ENCODE measurements around the gene RGS10.
"Not testable (repeated sequence)": the region's sequence is repeated elsewhere in the genome, so short reads cannot be mapped to it uniquely, and the experiment has no call there.

Gene RGS10

DNA sequence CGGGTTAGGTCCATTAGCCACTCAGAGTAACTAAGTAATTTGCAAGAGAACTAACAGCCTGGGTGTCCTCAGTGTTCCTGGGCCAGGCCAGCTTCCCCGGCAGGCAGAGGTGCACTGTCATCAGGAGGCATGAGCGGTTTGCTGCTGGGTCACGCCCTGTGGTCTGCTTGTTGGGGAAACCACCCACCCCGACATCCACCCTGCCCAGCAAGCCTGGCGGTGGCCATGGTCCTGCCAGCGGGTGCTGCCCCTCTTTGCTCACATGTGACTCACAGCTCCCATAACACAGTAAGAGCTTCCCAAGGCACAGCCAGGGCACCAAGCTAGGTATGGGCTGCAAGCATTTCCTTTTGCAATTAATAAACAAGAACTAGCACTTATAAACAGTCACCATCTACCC lies 75.9 kb downstream of the RGS10 start:
- in situ Hi-C loops (cut with HindIII; ENCODE audit: low sequenced_read_pairs): no loop called here
- no peak for DNase-seq (ENCODE audit: low read depth)
- TF ChIP-seq, protein P1, sequence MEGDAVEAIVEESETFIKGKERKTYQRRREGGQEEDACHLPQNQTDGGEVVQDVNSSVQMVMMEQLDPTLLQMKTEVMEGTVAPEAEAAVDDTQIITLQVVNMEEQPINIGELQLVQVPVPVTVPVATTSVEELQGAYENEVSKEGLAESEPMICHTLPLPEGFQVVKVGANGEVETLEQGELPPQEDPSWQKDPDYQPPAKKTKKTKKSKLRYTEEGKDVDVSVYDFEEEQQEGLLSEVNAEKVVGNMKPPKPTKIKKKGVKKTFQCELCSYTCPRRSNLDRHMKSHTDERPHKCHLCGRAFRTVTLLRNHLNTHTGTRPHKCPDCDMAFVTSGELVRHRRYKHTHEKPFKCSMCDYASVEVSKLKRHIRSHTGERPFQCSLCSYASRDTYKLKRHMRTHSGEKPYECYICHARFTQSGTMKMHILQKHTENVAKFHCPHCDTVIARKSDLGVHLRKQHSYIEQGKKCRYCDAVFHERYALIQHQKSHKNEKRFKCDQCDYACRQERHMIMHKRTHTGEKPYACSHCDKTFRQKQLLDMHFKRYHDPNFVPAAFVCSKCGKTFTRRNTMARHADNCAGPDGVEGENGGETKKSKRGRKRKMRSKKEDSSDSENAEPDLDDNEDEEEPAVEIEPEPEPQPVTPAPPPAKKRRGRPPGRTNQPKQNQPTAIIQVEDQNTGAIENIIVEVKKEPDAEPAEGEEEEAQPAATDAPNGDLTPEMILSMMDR (IDR thresholded peaks at IDR 0.05; ENCODE audit: low read depth, low read length, missing control alignments): no peak
- H3K4me3 ChIP-seq (ENCODE audit: low read depth, low read length): no peak overlapping the region

DNA sequence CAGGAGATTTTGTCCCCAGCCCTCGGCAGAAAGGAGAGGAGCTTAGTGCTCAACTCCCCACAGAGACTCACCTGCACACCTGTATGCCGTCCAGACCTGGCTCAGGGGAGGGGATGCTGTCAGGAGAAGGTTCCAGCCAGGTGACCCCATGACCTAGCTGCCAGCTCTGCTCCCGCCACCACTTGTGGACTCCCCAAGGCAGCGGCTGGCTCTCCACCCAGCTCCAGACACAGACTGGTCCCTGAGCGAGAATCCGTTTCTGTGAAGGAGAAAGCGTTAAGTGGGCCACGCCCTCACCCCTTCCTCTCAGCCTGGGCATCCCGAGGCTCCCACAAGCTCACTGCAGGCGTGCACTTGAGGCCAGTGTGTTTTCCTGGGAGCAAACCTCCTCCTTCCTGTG lies 76.4 kb downstream of the RGS10 start:
- no peak for DNase-seq (ENCODE audit: low read depth)
- TF ChIP-seq, protein P1 (IDR thresholded peaks at IDR 0.05; ENCODE audit: low read depth, low read length, missing control alignments): no peak
- in situ Hi-C loops (cut with HindIII; ENCODE audit: low sequenced_read_pairs): no loop called here
- no peak overlapping the region for H3K4me3 ChIP-seq (ENCODE audit: low read depth, low read length)

DNA sequence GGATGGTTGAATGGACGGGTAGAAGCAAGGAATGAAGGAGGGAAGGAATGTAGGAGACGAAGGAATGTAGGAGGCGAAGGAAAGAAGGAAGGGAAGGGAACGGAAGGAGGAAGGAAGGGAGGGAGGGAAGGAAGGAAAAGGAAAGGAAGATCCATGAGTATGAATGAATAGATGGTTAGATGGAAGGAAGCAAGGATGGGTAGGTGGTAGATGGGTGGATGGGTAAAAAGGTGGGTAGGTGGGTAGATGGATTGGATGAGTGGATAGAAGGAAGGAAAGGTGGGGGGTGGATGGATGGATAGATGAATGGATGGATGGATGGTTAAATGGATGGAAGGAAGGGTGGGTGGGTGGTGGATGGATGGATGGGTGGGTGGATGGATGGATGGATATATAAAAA lies 77.4 kb downstream of the RGS10 start:
- in situ Hi-C loops (cut with HindIII; ENCODE audit: low sequenced_read_pairs): no loop called here
- TF ChIP-seq, protein P1 (IDR thresholded peaks at IDR 0.05; ENCODE audit: low read depth, low read length, missing control alignments): no peak
- DNase-seq (ENCODE audit: low read depth): no peak
- no peak overlapping the region for H3K4me3 ChIP-seq (ENCODE audit: low read depth, low read length)

DNA sequence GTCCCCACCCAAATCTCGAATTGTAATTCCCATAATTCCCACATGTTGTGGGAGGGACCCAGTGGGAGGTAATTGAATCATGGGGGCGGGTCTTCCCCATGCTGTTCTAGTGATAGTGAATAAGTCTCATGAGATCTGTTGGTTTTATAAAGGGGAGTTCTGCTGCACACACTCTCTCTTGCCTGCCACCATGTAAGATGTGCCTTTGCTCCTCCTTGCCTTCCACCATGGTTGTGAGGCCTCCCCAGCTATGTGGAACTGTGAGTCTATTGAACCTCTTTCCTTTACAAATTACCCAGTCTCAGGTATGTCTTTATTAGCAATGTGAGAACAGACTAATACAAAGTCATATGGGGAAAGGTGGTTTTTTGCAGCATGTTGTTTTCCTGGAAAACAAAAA lies 79.3 kb downstream of the RGS10 start:
- in situ Hi-C loops (cut with HindIII; ENCODE audit: low sequenced_read_pairs); DNase-seq (ENCODE audit: low read depth); H3K4me3 ChIP-seq (ENCODE audit: low read depth, low read length): not testable (repeated sequence)

DNA sequence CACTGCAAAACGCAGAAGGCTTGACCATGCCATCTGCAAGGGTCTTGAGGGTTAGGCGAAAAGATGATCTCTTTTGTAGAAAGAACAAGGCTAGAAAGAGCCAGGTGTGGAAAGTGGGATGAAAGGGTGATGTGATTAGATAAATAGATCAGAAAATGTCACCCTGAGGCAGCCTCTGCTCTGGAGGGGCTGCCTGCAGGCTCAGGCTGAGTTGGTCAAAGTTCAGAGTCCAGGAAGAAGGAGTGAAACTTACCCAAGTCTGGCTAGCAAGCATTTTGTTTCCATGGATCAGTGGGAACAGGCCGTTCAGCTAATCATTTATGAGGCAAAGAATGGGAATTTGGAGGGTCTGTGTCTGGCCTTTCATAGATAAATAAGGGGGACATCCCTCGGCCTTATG lies 79.7 kb downstream of the RGS10 start:
- DNase-seq (ENCODE audit: low read depth): no peak
- in situ Hi-C loops (cut with HindIII; ENCODE audit: low sequenced_read_pairs): no loop called here
- H3K4me3 ChIP-seq (ENCODE audit: low read depth, low read length): no peak overlapping the region
- TF ChIP-seq, protein P1 (IDR thresholded peaks at IDR 0.05; ENCODE audit: low read depth, low read length, missing control alignments): no peak

DNA sequence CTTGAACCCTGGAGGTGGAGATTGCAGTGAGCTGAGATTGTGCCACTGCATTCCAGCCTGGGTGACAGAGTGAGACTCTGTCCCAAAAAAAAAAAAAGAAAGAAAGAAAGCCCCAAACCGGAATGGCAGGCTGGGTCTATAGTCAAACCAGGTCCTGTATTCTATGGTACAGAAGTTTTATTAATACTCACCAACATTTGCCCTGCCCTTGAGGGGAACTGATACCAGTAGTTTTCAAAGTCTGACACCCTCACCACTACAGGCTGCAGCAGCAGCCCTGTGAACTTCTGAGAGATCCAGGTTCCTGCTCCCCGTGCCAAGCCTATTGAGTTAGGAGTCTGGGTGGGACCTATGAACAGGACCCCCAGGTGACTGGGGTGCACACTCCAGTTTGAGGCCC lies 80.6 kb downstream of the RGS10 start:
- no peak overlapping the region for H3K4me3 ChIP-seq (ENCODE audit: low read depth, low read length)
- in situ Hi-C loops (cut with HindIII; ENCODE audit: low sequenced_read_pairs): no loop called here
- no peak for DNase-seq (ENCODE audit: low read depth)
- TF ChIP-seq, protein P1 (IDR thresholded peaks at IDR 0.05; ENCODE audit: low read depth, low read length, missing control alignments): no peak

DNA sequence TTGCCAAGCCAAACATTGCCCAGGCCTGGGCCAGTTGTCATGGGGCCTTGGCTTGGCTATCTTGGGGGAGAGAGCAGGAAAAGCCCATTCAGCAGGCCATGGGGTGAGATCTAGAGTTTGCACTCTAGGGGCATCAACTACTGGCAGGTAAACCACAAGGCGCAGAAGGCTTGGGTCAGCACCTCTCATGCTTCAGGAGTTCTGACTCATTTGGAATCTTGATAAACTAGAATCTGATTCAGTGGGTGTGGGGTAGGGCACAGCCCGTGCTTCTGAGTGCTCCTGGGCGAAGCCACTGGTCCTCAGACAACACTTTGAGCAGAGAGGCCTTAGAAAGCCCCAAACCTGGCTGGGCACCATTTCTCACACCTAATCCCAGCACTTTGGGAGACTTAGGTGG lies 81.1 kb downstream of the RGS10 start:
- in situ Hi-C loops (cut with HindIII; ENCODE audit: low sequenced_read_pairs): no loop called here
- TF ChIP-seq, protein P1 (IDR thresholded peaks at IDR 0.05; ENCODE audit: low read depth, low read length, missing control alignments): no peak
- H3K4me3 ChIP-seq (ENCODE audit: low read depth, low read length): no peak overlapping the region
- DNase-seq (ENCODE audit: low read depth): no peak

Measured in astrocyte of the cerebellum (primary cell).